T47D (cell line): ENCODE results near the gene PRKN.

Source experiments
- DNase-seq, 2 experiments: peaks; one replicate each; pipeline versions ENCODE4 v3.0.0 to v3.0.0-alpha.2; 2011 to 2012; ENCODE audit warnings: low read depth in 1 of 2, low spot score in 1 of 2
- JUND ChIP-seq: IDR thresholded peaks from 2 replicates; pipeline ENCODE4 v1.6.1; 2012; ENCODE audit warnings: low read depth
- in situ Hi-C: cut with HindIII; loops from 2 replicates; pipeline ENCODE4 v1.10.0; 2016; ENCODE audit warnings: low sequenced_read_pairs, low pct_unique_long_range_greater_than_20kb

PRKN gene

GRCh38 chr6:161482517-161482858, 1245.1 kb downstream of the PRKN start:
- in situ Hi-C loops, result no loop called here
- no peak for DNase-seq
- no peak for TF ChIP-seq JUND

DNA sequence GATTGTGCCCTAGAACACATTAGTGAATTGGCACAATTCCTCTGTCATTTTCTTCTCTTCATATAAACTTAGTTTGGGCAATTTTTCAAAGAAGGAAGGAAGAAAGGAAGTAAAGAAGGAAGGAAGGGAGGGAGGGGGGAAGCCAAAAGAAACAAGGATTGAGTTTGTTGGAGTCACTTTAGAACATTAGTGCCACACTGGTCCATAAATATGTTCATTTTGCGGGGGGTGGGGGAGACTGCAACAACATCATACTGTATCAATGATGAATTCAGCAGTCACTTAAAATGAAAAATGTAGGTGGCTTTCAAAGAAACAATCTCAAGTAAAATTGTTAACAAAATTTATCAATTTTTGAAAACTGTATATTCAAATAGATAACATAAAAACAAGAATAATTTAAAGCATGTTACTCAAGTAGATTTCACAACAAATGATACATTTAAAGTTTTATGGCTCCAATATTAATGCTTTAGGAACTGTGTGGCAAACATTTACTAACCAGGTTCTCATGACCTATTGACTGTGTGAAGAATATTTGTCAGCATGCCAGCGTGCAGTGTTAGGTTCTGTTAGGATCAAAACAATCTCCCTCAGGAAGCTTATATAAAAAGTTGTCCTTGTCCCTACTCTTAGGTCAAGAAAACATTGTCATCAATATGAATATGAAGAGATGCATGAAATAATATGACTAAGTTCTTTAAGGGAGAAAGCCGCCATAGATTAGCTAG, 1245.6 kb downstream of the PRKN start:
- TF ChIP-seq JUND, result no peak
- DNase-seq, result peak in 1 of 2 experiments; percentile 5
- in situ Hi-C loops, result no loop called here

DNA sequence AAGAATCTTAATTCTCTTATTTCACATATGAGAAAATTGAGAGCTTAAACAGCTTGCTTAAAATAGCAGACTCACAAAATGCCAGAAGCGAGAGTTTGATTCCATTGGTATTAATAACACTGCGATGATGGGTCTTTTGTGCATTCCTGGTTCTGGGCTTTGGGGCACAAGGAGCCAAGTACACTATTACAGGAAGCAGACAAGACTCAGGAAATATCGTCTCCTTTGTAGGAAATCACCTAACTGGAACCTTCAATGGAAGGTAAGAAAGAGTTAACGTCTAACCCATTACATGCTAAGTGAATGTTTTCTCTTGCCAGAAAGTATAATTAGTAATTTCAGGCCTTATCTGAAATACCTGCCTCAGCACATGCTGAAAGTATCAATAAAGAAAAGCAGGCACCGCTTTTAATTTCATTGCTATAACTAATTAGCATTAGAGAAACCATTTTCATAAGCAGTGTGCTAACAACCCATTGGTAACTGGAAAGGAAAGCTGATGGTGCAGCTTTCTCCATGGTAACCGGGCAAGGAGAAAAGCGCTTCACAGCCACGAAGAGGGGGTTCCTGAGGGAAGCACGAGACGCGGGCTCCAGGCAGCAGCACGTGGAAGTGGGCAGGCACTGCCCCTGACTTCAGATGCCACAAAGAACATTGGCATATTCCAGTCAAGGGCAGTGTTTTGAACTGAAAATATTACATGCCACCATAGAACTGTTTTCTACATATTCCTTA, 1247.0 kb downstream of the PRKN start:
- no peak for DNase-seq
- in situ Hi-C loops, result no loop called here
- TF ChIP-seq JUND, result no peak

- in situ Hi-C loops, result no loop called here
Measured at GRCh38 chr6:161479376-161479775, 1248.2 kb downstream of the PRKN start.

GRCh38 chr6:161477876-161478425, 1249.6 kb downstream of the PRKN start:
- in situ Hi-C loops, result no loop called here
- TF ChIP-seq JUND, result no peak
- DNase-seq, result no peak

More at GRCh38 chr6:161479376-161479775, 1248.2 kb downstream of the PRKN start:
- no peak for TF ChIP-seq JUND
- DNase-seq, result no peak

- in situ Hi-C loops, result no loop called here
- TF ChIP-seq JUND, result no peak
- no peak for DNase-seq
Measured at GRCh38 chr6:161476711-161477110, 1250.9 kb downstream of the PRKN start.

DNA sequence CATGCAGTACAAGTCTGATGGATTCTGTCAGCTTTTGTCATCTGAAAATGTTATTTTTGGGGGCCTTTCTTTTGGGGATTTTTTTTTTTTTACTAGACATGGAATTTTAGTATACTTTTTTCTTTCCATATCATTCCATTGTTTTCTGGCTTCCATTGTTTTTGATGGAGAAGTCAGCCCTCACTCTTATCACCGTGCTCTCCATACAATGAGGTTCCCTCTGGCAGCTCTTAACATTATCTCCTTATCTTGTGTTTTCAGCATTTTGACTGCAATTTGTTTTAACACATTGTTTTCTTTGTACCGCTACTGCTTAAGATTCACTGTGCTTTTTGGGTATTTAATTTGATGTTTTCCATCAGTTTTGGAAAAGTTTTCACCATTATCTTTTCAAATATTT, 1262.2 kb downstream of the PRKN start:
- no peak for DNase-seq
- in situ Hi-C loops, result no loop called here
- no peak for TF ChIP-seq JUND

- in situ Hi-C loops, result no loop called here
- TF ChIP-seq JUND, result no peak
- no peak for DNase-seq
Measured at GRCh38 chr6:161463071-161463470, 1264.5 kb downstream of the PRKN start.

- DNase-seq, result no peak
- in situ Hi-C loops, result no loop called here
- TF ChIP-seq JUND, result no peak
Measured at GRCh38 chr6:161462148-161462547, 1265.4 kb downstream of the PRKN start.

- in situ Hi-C loops, result no loop called here
- no peak for TF ChIP-seq JUND
- no peak for DNase-seq
Measured at GRCh38 chr6:161459008-161459615, 1268.5 kb downstream of the PRKN start.

DNA sequence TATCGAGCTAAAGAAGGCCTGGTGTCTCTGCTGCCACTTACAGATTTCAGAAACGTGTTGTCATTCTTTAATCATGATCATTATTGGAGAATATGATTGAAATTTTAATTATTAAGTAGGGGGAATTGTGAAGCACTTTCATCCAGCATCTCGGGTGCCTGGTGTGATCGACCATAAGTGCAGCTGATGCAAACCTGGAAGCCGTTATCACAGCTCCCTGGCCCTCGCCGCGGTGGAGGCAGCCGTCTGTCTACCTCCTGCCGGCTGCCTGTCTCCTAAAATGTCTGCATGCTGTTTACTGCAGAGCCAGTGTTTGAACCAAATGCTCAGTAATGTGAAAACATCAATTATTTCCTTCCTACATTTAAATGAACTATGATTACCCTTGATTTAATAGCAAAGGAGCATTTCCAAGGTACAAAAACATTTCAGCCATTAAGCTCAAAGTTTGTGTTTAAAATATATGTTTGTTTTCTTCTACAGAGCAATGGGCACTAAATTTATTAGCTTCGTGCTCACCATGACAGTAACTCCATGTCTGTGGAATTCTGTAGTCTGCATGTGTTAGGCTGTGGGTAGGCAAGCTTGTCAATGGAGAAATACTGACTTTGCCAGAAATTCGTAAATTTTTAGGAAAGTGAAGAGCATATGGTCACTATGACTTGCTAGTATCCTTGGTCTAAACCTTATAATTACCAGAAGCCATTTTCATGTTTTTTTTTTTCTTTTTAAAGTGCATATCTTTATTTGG, 1269.2 kb downstream of the PRKN start:
- no peak for TF ChIP-seq JUND
- no peak for DNase-seq
- in situ Hi-C loops, result no loop called here

DNA sequence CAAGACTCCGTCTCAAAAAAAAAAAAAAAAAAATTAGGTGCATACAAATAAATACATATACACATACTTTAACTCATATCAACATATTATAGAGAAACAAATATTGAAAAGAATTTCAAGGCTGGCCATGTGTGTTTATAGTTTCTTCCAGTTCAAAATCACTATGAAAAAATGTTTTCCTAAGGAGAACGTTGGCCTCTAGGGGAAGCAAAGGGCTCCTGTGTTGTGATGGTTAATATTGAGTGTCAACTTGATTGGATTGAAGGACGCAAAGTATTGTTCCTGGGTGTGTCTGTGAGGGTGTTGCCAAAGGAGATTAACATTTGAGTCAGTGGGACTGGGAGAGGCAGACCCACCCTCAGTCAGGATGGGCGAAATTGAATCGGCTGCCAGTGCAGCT, 1271.7 kb downstream of the PRKN start:
- no peak for DNase-seq
- in situ Hi-C loops, result no loop called here
- TF ChIP-seq JUND, result no peak
